ENCODE measurements around the gene PEX11B.

- TF ChIP-seq SIN3A (IDR thresholded peaks at IDR 0.05; ENCODE audit: borderline replicate concordance, insufficient read depth, low read length) (no peak), REST (IDR thresholded peaks at IDR 0.05; ENCODE audit: insufficient read depth in 1 of 2, low read depth in 2 of 2, low read length in 2 of 2) (no peak), POLR2AphosphoS5 (IDR thresholded peaks at IDR 0.05; ENCODE audit: low read depth, low read length) (no peak)
Observed at GRCh38 chr1:145952903-145953302, 34.4 kb upstream of the PEX11B start.

Measured in PFSK-1 (cell line).